ENCODE data around the gene ANK2. TPM values are rescaled to one million over a fixed set of nuclear protein-coding genes. Genes with fewer than 3 reads are reported as not detected.

ANK2 gene
- total RNA-seq, 2 experiments from 2014 or later: 0.38 to 4.0 TPM

- no peak overlapping the region for H2AFZ ChIP-seq (ENCODE audit: low read length)
- H3K4me2 ChIP-seq (ENCODE audit: low read length): no peak overlapping the region
- H3K9me2 ChIP-seq (ENCODE audit: insufficient read depth, low read length): no peaks in the 10 kb centered on the region
- no peak overlapping the region for H3K27ac ChIP-seq (ENCODE audit: low read depth, low read length, poor library complexity, severe bottlenecking)
- ChIA-PET POLR2A (no interaction called here), CTCF (ENCODE audit: unreplicated experiment) (no interaction called here)
- no peaks in the 10 kb centered on the region for H3K36me3 ChIP-seq (ENCODE audit: insufficient read depth, low read length)
- BruUV-seq (replicated peaks): no TSS peak
- no peaks in the 10 kb centered on the region for H3K9me3 ChIP-seq (ENCODE audit: low read length)
- H4K20me1 ChIP-seq (ENCODE audit: insufficient read depth, low read length): no peaks in the 10 kb centered on the region
- no peak for DNase-seq (ENCODE audit: low spot score)
- intact Hi-C loops (cut with micrococcal nuclease; ENCODE audit: unreplicated experiment): no loop called here
- no peaks in the 10 kb centered on the region for H3K4me1 ChIP-seq (ENCODE audit: insufficient read depth, low read length, poor library complexity, severe bottlenecking)
- H3K79me2 ChIP-seq (ENCODE audit: insufficient read depth, low read depth, low read length): no peaks in the 10 kb centered on the region
- TF ChIP-seq EZH2phosphoT487 (IDR thresholded peaks at IDR 0.05; ENCODE audit: borderline replicate concordance, low read depth, low read length): no peak
- TF ChIP-seq, protein P1, sequence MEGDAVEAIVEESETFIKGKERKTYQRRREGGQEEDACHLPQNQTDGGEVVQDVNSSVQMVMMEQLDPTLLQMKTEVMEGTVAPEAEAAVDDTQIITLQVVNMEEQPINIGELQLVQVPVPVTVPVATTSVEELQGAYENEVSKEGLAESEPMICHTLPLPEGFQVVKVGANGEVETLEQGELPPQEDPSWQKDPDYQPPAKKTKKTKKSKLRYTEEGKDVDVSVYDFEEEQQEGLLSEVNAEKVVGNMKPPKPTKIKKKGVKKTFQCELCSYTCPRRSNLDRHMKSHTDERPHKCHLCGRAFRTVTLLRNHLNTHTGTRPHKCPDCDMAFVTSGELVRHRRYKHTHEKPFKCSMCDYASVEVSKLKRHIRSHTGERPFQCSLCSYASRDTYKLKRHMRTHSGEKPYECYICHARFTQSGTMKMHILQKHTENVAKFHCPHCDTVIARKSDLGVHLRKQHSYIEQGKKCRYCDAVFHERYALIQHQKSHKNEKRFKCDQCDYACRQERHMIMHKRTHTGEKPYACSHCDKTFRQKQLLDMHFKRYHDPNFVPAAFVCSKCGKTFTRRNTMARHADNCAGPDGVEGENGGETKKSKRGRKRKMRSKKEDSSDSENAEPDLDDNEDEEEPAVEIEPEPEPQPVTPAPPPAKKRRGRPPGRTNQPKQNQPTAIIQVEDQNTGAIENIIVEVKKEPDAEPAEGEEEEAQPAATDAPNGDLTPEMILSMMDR (conservative IDR thresholded peaks at IDR 0.05; ENCODE audit: low read length): no peak
- no peak overlapping the region for H3K4me3 ChIP-seq (ENCODE audit: low read depth, low read length, poor library complexity, severe bottlenecking)
Observed at GRCh38 chr4:113383111-113383785, 333.8 kb downstream of the ANK2 start.

GRCh38 chr4:113384600-113384999 lies 335.1 kb downstream of the ANK2 start:
- TF ChIP-seq, protein P1 (conservative IDR thresholded peaks at IDR 0.05; ENCODE audit: low read length): no peak
- no peak for TF ChIP-seq EZH2phosphoT487 (IDR thresholded peaks at IDR 0.05; ENCODE audit: borderline replicate concordance, low read depth, low read length)
- Histone ChIP-seq H3K9me2 (ENCODE audit: insufficient read depth, low read length) (no peaks in the 10 kb centered on the region), H3K27ac (ENCODE audit: low read depth, low read length, poor library complexity, severe bottlenecking) (no peak overlapping the region), H3K4me2 (ENCODE audit: low read length) (no peak overlapping the region), H4K20me1 (ENCODE audit: insufficient read depth, low read length) (no peaks in the 10 kb centered on the region), H3K9me3 (ENCODE audit: low read length) (no peaks in the 10 kb centered on the region), H3K4me1 (ENCODE audit: insufficient read depth, low read length, poor library complexity, severe bottlenecking) (no peaks in the 10 kb centered on the region), H3K36me3 (ENCODE audit: insufficient read depth, low read length) (no peaks in the 10 kb centered on the region), H2AFZ (ENCODE audit: low read length) (no peak overlapping the region), H3K79me2 (ENCODE audit: insufficient read depth, low read depth, low read length) (no peaks in the 10 kb centered on the region), H3K4me3 (ENCODE audit: low read depth, low read length, poor library complexity, severe bottlenecking) (no peak overlapping the region)
- ChIA-PET POLR2A (no interaction called here), CTCF (ENCODE audit: unreplicated experiment) (no interaction called here)
- BruUV-seq (replicated peaks): no TSS peak
- intact Hi-C loops (cut with micrococcal nuclease; ENCODE audit: unreplicated experiment): no loop called here
- DNase-seq (ENCODE audit: low spot score): no peak

- H3K36me3 ChIP-seq (ENCODE audit: insufficient read depth, low read length): no peaks in the 10 kb centered on the region
- no peak overlapping the region for H3K4me2 ChIP-seq (ENCODE audit: low read length)
- DNase-seq (ENCODE audit: low spot score): no peak
- H2AFZ ChIP-seq (ENCODE audit: low read length): no peak overlapping the region
- no peaks in the 10 kb centered on the region for H3K9me3 ChIP-seq (ENCODE audit: low read length)
- H3K79me2 ChIP-seq (ENCODE audit: insufficient read depth, low read depth, low read length): no peaks in the 10 kb centered on the region
- H3K4me3 ChIP-seq (ENCODE audit: low read depth, low read length, poor library complexity, severe bottlenecking): no peak overlapping the region
- H3K9me2 ChIP-seq (ENCODE audit: insufficient read depth, low read length): no peaks in the 10 kb centered on the region
- ChIA-PET POLR2A (no interaction called here), CTCF (ENCODE audit: unreplicated experiment) (no interaction called here)
- no TSS peak for BruUV-seq (replicated peaks)
- TF ChIP-seq, protein P1 (conservative IDR thresholded peaks at IDR 0.05; ENCODE audit: low read length): no peak
- no peak for TF ChIP-seq EZH2phosphoT487 (IDR thresholded peaks at IDR 0.05; ENCODE audit: borderline replicate concordance, low read depth, low read length)
- H4K20me1 ChIP-seq (ENCODE audit: insufficient read depth, low read length): no peaks in the 10 kb centered on the region
- no peak overlapping the region for H3K27ac ChIP-seq (ENCODE audit: low read depth, low read length, poor library complexity, severe bottlenecking)
- intact Hi-C loops (cut with micrococcal nuclease; ENCODE audit: unreplicated experiment): no loop called here
- H3K4me1 ChIP-seq (ENCODE audit: insufficient read depth, low read length, poor library complexity, severe bottlenecking): no peaks in the 10 kb centered on the region
Observed at GRCh38 chr4:113385281-113385899, 335.9 kb downstream of the ANK2 start.
